B cell (primary cell): ENCODE measurements around the gene DGKB. TPM values are rescaled to one million over a fixed set of nuclear protein-coding genes. Genes with fewer than 3 reads are reported as not detected.

Experiments
- ATAC-seq: fragments of 200-7000 bp; cut with Tn5 transposase; one replicate; pipeline ENCODE4 v1.10.0; 2021; ENCODE audit warnings: low read depth, mild to moderate bottlenecking, moderate number of reproducible peaks, moderate library complexity
- CTCF ChIA-PET: fragments of 350-600 bp; sonication (Branson Sonifier 250); formaldehyde crosslinking; loops from one replicate; lab custom pipeline; 2021; ENCODE audit warnings: antibody characterized with exemption, inconsistent platforms; lab: Charles Lee
- POLR2A ChIA-PET: fragments of 350-600 bp; sonication (Branson Sonifier 250); formaldehyde crosslinking; loops from one replicate; lab custom pipeline; 2021; ENCODE audit warnings: antibody characterized with exemption; lab: Charles Lee
- DNase-seq: peaks from one replicate; pipeline ENCODE4 v3.0.0; 2013
- H2AFZ ChIP-seq: 2 replicates; pipeline ENCODE4 v1.6.1; 2012; ENCODE audit warnings: mild to moderate bottlenecking, low read depth, low read length; ENCODE audit not compliant: insufficient read depth, poor library complexity, severe bottlenecking
- H3K27ac ChIP-seq, 2 donors: 1 replicate in 1 of 2; 2 replicates in 1 of 2; pipeline ENCODE4 v1.5.1; 2012 to 2013; ENCODE audit warnings: low read length in 2 of 2, mild to moderate bottlenecking in 2 of 2, moderate library complexity in 1 of 2
- H3K27me3 ChIP-seq, 4 experiments: fragments of 200-600 bp in 1 of 4; sonication (generic) in 1 of 4; replicated peaks in 1 of 4; 1 replicate in 2 of 4; 2 replicates in 2 of 4; pipeline versions ENCODE4 v1.6.1 to v1.7.0; 2013 to 2016; ENCODE audit warnings: low read length in 3 of 4, mild to moderate bottlenecking in 2 of 4, mixed read lengths in 1 of 4, moderate library complexity in 1 of 4; ENCODE audit not compliant: insufficient read depth in 4 of 4, control insufficient read depth in 3 of 4; ENCODE audit errors: control extremely low read depth in 1 of 4
- H3K36me3 ChIP-seq, 2 experiments: replicated peaks in 1 of 2; 1 replicate in 1 of 2; 2 replicates in 1 of 2; pipeline versions ENCODE4 v1.6.1 to v1.7.1; 2013; ENCODE audit warnings: low read length in 1 of 2; ENCODE audit not compliant: insufficient read depth in 2 of 2, control insufficient read depth in 1 of 2; ENCODE audit errors: control extremely low read depth in 1 of 2, extremely low read depth in 1 of 2
- H3K4me1 ChIP-seq, 2 donors: fragments of 200-600 bp in 1 of 2; sonication (generic) in 1 of 2; 1 replicate in 1 of 2; 2 replicates in 1 of 2; pipeline versions ENCODE4 v1.5.1 to v1.6.1; 2013 to 2017; ENCODE audit warnings: low read length in 2 of 2; ENCODE audit not compliant: control insufficient read depth in 2 of 2, insufficient read depth in 2 of 2
- H3K4me2 ChIP-seq: replicated peaks from 2 replicates; pipeline ENCODE3; 2012; ENCODE audit warnings: mild to moderate bottlenecking, low read depth, low read length; ENCODE audit not compliant: poor library complexity, severe bottlenecking
- H3K4me3 ChIP-seq, 5 experiments: fragments of 200-600 bp in 1 of 5; sonication (generic) in 1 of 5; 1 replicate in 3 of 5; 2 replicates in 2 of 5; pipeline versions ENCODE4 v1.5.1 to v1.7.0; 2011 to 2016; ENCODE audit warnings: low read length in 4 of 5, mild to moderate bottlenecking in 4 of 5, low read depth in 2 of 5, control low read depth in 1 of 5, moderate library complexity in 1 of 5; ENCODE audit not compliant: insufficient read depth in 1 of 5; ENCODE audit errors: control extremely low read depth in 1 of 5, extremely low read depth in 1 of 5
- H3K79me2 ChIP-seq: fragments of 200-600 bp; sonication (generic); one replicate; pipeline ENCODE4 v1.6.0; 2016; ENCODE audit warnings: low read length; ENCODE audit not compliant: control insufficient read depth, insufficient read depth
- H3K9ac ChIP-seq: fragments of 200-600 bp; sonication (generic); 2 replicates; pipeline ENCODE4 v1.6.1; 2017; ENCODE audit warnings: mild to moderate bottlenecking, low read length, moderate library complexity
- H3K9me3 ChIP-seq, 3 donors: one replicate each; pipeline versions ENCODE4 v1.6.1 to v1.7.1; 2013; ENCODE audit warnings: low read length in 2 of 3; ENCODE audit not compliant: control insufficient read depth in 2 of 3, insufficient read depth in 1 of 3; ENCODE audit errors: control extremely low read depth in 1 of 3
- H4K20me1 ChIP-seq: 2 replicates; pipeline ENCODE4 v1.6.0; 2012; ENCODE audit warnings: mild to moderate bottlenecking, low read length; ENCODE audit not compliant: insufficient read depth, control insufficient read depth, poor library complexity, severe bottlenecking
- H3K27ac Mint-ChIP-seq: one replicate; pipeline ENCODE4 v1.8.0; 2021; ENCODE audit warnings: mixed read lengths
- H3K27me3 Mint-ChIP-seq: one replicate; pipeline ENCODE4 v1.8.0; 2021; ENCODE audit warnings: mixed read lengths
- H3K4me1 Mint-ChIP-seq: one replicate; pipeline ENCODE4 v1.8.0; 2021; ENCODE audit warnings: mixed read lengths
- H3K4me3 Mint-ChIP-seq: one replicate; pipeline ENCODE4 v1.8.0; 2021; ENCODE audit warnings: mixed read lengths
- H3K9me3 Mint-ChIP-seq: one replicate; pipeline ENCODE4 v1.8.0; 2022; ENCODE audit warnings: mixed read lengths; ENCODE audit not compliant: insufficient read depth
- EZH2 ChIP-seq: IDR thresholded peaks from 2 replicates; pipeline ENCODE4 v1.6.1; 2012; ENCODE audit warnings: borderline replicate concordance, low read depth, mild to moderate bottlenecking, moderate library complexity, low read length; ENCODE audit not compliant: insufficient read depth, poor library complexity, severe bottlenecking
- WGBS: methylation state at CpG from one replicate; pipeline ENCODE4 v1.1.5; 2013; ENCODE audit warnings: missing lambda C conversion rate; ENCODE audit not compliant: insufficient coverage; 5-methylcytosine and 5-hydroxymethylcytosine counted together
- intact Hi-C: fragments of 100-400 bp; cut with micrococcal nuclease; formaldehyde crosslinking; loops from one replicate; pipeline ENCODE4 v1.10.0; 2022
- polyA plus RNA-seq: library from polyadenylated mRNA; depleted of rRNA; stranded (reverse); fragments of >200 nt; gene quantifications from 2 replicates; pipeline ENCODE4 v1.2.3, GENCODE V29; 2012
- total RNA-seq, 2 donors: library from RNA; stranded (reverse); fragments of 120-200 nt in 1 of 2; gene quantifications; 1 replicate in 1 of 2; 2 replicates in 1 of 2; pipeline versions ENCODE4 v1.2.3 to v1.2.4, GENCODE V29; 2013 to 2022
- TF ChIP-seq, protein P1 (sequence below): fragments of 200-600 bp; IDR thresholded peaks from one replicate; pipeline ENCODE4 v1.8.0; 2022; ENCODE audit warnings: antibody characterized with exemption, mild to moderate bottlenecking

The DGKB gene
- total and polyA plus RNA-seq, 2 donors (not counting 1 experiment from before 2014, with no cell fraction given): not detected

DNA sequence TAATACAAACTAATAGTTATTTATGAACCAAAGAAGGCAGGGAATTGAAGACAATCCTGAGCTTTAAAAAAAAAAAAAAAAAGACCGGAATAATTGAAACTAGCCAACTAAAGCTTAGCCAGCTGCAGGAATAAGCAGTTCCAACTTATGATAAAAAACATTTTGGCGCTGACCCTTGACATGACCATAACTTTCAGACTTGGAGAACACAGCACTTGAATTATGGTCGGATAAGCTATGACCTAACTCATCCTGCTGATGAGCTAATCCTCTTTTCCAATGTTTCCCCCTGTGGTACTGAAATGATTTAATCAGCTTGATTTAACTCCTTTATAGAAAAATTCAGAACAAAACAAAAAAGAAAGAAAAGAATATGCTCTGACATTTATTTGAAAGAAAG, 181.8 kb downstream of the DGKB start:
- Histone ChIP-seq H3K9ac (no peak overlapping the region), H3K79me2 (no peaks in the 10 kb centered on the region), H3K4me3 (no peak overlapping the region), H3K4me2 (no peak overlapping the region), H3K9me3 (no peaks in the 10 kb centered on the region), H4K20me1 (no peaks in the 10 kb centered on the region), H3K4me1 (no peaks in the 10 kb centered on the region), H3K27ac (no peak overlapping the region), H2AFZ (no peak overlapping the region), H3K27me3 (no peaks in the 10 kb centered on the region), H3K36me3 (no peaks in the 10 kb centered on the region)
- ChIA-PET POLR2A (no interaction called here), CTCF (interaction anchor here (0.6 to 1.4 kb wide), 2 partner anchors 29 to 31 kb away, joined by 4 to 5 read pairs; no protein-coding TSS in a partner anchor)
- ATAC-seq (no peak), DNase-seq (no peak)
- intact Hi-C loops: no loop called here
- WGBS: no CpG with 5 or more reads among the region's 3 CpGs
- Mint-ChIP-seq H3K4me1 (no peaks in the 10 kb centered on the region), H3K4me3 (no peak overlapping the region), H3K9me3 (no peaks in the 10 kb centered on the region), H3K27ac (no peak overlapping the region), H3K27me3 (no peaks in the 10 kb centered on the region)
- TF ChIP-seq, protein P1, sequence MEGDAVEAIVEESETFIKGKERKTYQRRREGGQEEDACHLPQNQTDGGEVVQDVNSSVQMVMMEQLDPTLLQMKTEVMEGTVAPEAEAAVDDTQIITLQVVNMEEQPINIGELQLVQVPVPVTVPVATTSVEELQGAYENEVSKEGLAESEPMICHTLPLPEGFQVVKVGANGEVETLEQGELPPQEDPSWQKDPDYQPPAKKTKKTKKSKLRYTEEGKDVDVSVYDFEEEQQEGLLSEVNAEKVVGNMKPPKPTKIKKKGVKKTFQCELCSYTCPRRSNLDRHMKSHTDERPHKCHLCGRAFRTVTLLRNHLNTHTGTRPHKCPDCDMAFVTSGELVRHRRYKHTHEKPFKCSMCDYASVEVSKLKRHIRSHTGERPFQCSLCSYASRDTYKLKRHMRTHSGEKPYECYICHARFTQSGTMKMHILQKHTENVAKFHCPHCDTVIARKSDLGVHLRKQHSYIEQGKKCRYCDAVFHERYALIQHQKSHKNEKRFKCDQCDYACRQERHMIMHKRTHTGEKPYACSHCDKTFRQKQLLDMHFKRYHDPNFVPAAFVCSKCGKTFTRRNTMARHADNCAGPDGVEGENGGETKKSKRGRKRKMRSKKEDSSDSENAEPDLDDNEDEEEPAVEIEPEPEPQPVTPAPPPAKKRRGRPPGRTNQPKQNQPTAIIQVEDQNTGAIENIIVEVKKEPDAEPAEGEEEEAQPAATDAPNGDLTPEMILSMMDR: no peak
- TF ChIP-seq EZH2: no peak

DNA sequence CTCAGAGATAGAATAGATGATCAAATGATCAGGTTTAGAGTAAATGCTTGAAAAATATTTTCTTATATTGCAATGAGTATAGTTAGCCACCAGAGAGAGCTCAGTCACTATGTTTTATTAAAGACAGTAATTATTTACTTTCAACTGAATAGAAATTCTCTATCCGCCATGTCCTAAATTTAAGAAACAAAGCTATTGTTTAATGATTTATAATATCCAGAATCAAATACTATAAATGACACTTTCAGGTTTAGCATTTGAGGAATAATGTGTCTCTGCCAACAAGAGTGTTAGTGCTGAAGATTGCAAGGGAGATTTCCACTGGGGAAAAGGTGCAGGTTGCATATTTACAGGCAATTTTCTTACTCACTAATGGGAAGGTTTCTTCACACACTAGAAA, 184.7 kb downstream of the DGKB start:
- Mint-ChIP-seq H3K4me3 (no peak overlapping the region), H3K27me3 (no peaks in the 10 kb centered on the region), H3K27ac (no peak overlapping the region), H3K4me1 (no peaks in the 10 kb centered on the region), H3K9me3 (no peaks in the 10 kb centered on the region)
- Histone ChIP-seq H3K79me2 (no peaks in the 10 kb centered on the region), H3K36me3 (no peaks in the 10 kb centered on the region), H3K4me1 (no peaks in the 10 kb centered on the region), H2AFZ (no peak overlapping the region), H3K27ac (no peak overlapping the region), H4K20me1 (no peaks in the 10 kb centered on the region), H3K9me3 (no peaks in the 10 kb centered on the region), H3K4me2 (no peak overlapping the region), H3K27me3 (no peaks in the 10 kb centered on the region), H3K9ac (no peak overlapping the region), H3K4me3 (no peak overlapping the region)
- DNase-seq (no peak), ATAC-seq (no peak)
- intact Hi-C loops: no loop called here
- POLR2A ChIA-PET: no interaction called here
- TF ChIP-seq, protein P1: no peak
- TF ChIP-seq EZH2: no peak
- CTCF ChIA-PET: no interaction called here
- no CpG with 5 or more reads among the region's 1 CpG for WGBS
